Neural cell (in vitro differentiated cells): Measurements from ENCODE around the gene KDM8. TPM values are rescaled to one million over a fixed set of nuclear protein-coding genes. Genes with fewer than 3 reads are reported as not detected.

ENCODE experiments used
- H2AFZ ChIP-seq: fragments of 200-600, 300-800 bp; sonication (generic), shearing (Covaris generic); 2 replicates; pipeline ENCODE4 v1.6.0; 2014; ENCODE audit warnings: low read depth, mild to moderate bottlenecking, antibody characterized with exemption, low read length, moderate library complexity
- H3F3A ChIP-seq: fragments of 200-600 bp; shearing (Covaris generic); 2 replicates; pipeline ENCODE4 v1.6.1; 2016; ENCODE audit warnings: mild to moderate bottlenecking, moderate library complexity, mixed read lengths, antibody characterized with exemption, low read length; ENCODE audit not compliant: insufficient read depth, poor library complexity, severe bottlenecking
- H3K27ac ChIP-seq: fragments of 200-600, 300-800 bp; sonication (generic), shearing (Covaris generic); 2 replicates; pipeline ENCODE4 v1.5.1; 2014; ENCODE audit warnings: mild to moderate bottlenecking, low read length, moderate library complexity
- H3K27me3 ChIP-seq: fragments of 300-800, 200-600 bp; sonication (generic), shearing (Covaris generic); 2 replicates; pipeline ENCODE4 v1.6.0; 2014; ENCODE audit warnings: mild to moderate bottlenecking, low read depth, low read length, moderate library complexity; ENCODE audit not compliant: insufficient read depth
- H3K36me3 ChIP-seq: fragments of 300-800, 200-600 bp; sonication (generic), shearing (Covaris generic); 2 replicates; pipeline ENCODE4 v1.5.1; 2014; ENCODE audit warnings: mild to moderate bottlenecking, antibody characterized with exemption, low read length, moderate library complexity; ENCODE audit not compliant: insufficient read depth
- H3K4me2 ChIP-seq: fragments of 300-800, 200-600 bp; sonication (generic), shearing (Covaris generic); 2 replicates; pipeline ENCODE4 v1.6.0; 2014; ENCODE audit warnings: mild to moderate bottlenecking, low read length
- H3K4me3 ChIP-seq: fragments of 300-800, 200-600 bp; sonication (generic), shearing (Covaris generic); 2 replicates; pipeline ENCODE4 v1.5.1; 2014; ENCODE audit warnings: mild to moderate bottlenecking, low read length, moderate library complexity
- H3K79me2 ChIP-seq: fragments of 200-600 bp; shearing (Covaris generic); replicated peaks from 2 replicates; pipeline ENCODE4 v1.6.0; 2014; ENCODE audit warnings: mild to moderate bottlenecking, low read length, moderate library complexity; ENCODE audit not compliant: insufficient read depth
- H3K9ac ChIP-seq: fragments of 300-800, 200-600 bp; sonication (generic), shearing (Covaris generic); 2 replicates; pipeline ENCODE4 v1.6.1; 2016; ENCODE audit warnings: mild to moderate bottlenecking, low read length, mixed read lengths
- H3K9me2 ChIP-seq: fragments of 200-600 bp; shearing (Covaris generic); 2 replicates; pipeline ENCODE4 v1.6.1; 2016; ENCODE audit warnings: mild to moderate bottlenecking, low read length, mixed read lengths; ENCODE audit not compliant: insufficient read depth
- H3K9me3 ChIP-seq: fragments of 200-600, 300-800 bp; sonication (generic), shearing (Covaris generic); 2 replicates; pipeline ENCODE4 v1.6.1; 2016; ENCODE audit warnings: mild to moderate bottlenecking, mixed run types, low read length, moderate library complexity, mixed read lengths
- H4K20me1 ChIP-seq: fragments of 200-600 bp; shearing (Covaris generic); 2 replicates; pipeline ENCODE4 v1.6.1; 2016; ENCODE audit warnings: mild to moderate bottlenecking, mixed run types; ENCODE audit not compliant: insufficient read depth
- CTCF ChIP-seq: fragments of 450-650 bp; IDR thresholded peaks from 2 replicates; pipeline ENCODE4 v1.5.1; 2014; ENCODE audit warnings: antibody characterized with exemption, mild to moderate bottlenecking, moderate library complexity; ENCODE audit not compliant: poor library complexity, severe bottlenecking
- EP300 ChIP-seq: fragments of 450-650 bp; conservative IDR thresholded peaks from 2 replicates; pipeline ENCODE4 v1.6.1; 2014; ENCODE audit warnings: antibody characterized with exemption, mild to moderate bottlenecking, moderate library complexity; ENCODE audit not compliant: poor library complexity, severe bottlenecking
- EZH2 ChIP-seq: fragments of 200-600, 300-800 bp; shearing (Covaris generic), sonication (generic); IDR thresholded peaks from 2 replicates; pipeline ENCODE4 v1.6.1; 2014; ENCODE audit warnings: antibody characterized with exemption, low read length, borderline replicate concordance, mild to moderate bottlenecking; ENCODE audit not compliant: insufficient read depth, poor library complexity, severe bottlenecking
- MXI1 ChIP-seq: fragments of 450-650 bp; conservative IDR thresholded peaks from 2 replicates; pipeline ENCODE4 v1.6.1; 2014; ENCODE audit warnings: antibody characterized with exemption, mild to moderate bottlenecking; ENCODE audit not compliant: poor library complexity, severe bottlenecking
- POLR2AphosphoS5 ChIP-seq: IDR thresholded peaks from 2 replicates; pipeline ENCODE4 v1.6.1; 2012
- RAD21 ChIP-seq: fragments of 450-650 bp; conservative IDR thresholded peaks from 2 replicates; pipeline ENCODE4 v1.6.1; 2014; ENCODE audit warnings: antibody characterized with exemption, mild to moderate bottlenecking, moderate library complexity
- SMC3 ChIP-seq: fragments of 450-650 bp; conservative IDR thresholded peaks from 2 replicates; pipeline ENCODE4 v1.6.1; 2014; ENCODE audit warnings: antibody characterized with exemption, mild to moderate bottlenecking, moderate library complexity; ENCODE audit not compliant: poor library complexity
- TAF1 ChIP-seq: IDR thresholded peaks from 2 replicates; pipeline ENCODE4 v1.6.1; 2012; ENCODE audit warnings: low read depth
- polyA plus RNA-seq: library from polyadenylated mRNA; depleted of rRNA; stranded (reverse); fragments of >200 nt; gene quantifications from 2 replicates; pipeline ENCODE4 v1.2.3, GENCODE V29; 2014
- TF ChIP-seq, protein P1 (sequence below): IDR thresholded peaks from 2 replicates; pipeline ENCODE4 v1.6.1; 2012; ENCODE audit warnings: borderline replicate concordance

The KDM8 gene
- polyA plus RNA-seq, 1 donor from 2014 or later, result 4.0 TPM

GRCh38 chr16:27232901-27233625 lies 29.7 kb downstream of the KDM8 start:
- no peak overlapping the region for H2AFZ ChIP-seq
- no peak overlapping the region for H3K27ac ChIP-seq
- no peaks in the 10 kb centered on the region for H3K79me2 ChIP-seq
- H3K4me2 ChIP-seq, result no peak overlapping the region
- H3K9me3 ChIP-seq, result no peaks in the 10 kb centered on the region
- H3K9ac ChIP-seq, result no peak overlapping the region
- H3K36me3 ChIP-seq, result no peaks in the 10 kb centered on the region
- no peaks in the 10 kb centered on the region for H3F3A ChIP-seq
- TF ChIP-seq SMC3, result no peak
- no peak for TF ChIP-seq CTCF
- TF ChIP-seq RAD21, result no peak
- no peak for TF ChIP-seq TAF1
- no peak for TF ChIP-seq EP300
- TF ChIP-seq, protein P1, sequence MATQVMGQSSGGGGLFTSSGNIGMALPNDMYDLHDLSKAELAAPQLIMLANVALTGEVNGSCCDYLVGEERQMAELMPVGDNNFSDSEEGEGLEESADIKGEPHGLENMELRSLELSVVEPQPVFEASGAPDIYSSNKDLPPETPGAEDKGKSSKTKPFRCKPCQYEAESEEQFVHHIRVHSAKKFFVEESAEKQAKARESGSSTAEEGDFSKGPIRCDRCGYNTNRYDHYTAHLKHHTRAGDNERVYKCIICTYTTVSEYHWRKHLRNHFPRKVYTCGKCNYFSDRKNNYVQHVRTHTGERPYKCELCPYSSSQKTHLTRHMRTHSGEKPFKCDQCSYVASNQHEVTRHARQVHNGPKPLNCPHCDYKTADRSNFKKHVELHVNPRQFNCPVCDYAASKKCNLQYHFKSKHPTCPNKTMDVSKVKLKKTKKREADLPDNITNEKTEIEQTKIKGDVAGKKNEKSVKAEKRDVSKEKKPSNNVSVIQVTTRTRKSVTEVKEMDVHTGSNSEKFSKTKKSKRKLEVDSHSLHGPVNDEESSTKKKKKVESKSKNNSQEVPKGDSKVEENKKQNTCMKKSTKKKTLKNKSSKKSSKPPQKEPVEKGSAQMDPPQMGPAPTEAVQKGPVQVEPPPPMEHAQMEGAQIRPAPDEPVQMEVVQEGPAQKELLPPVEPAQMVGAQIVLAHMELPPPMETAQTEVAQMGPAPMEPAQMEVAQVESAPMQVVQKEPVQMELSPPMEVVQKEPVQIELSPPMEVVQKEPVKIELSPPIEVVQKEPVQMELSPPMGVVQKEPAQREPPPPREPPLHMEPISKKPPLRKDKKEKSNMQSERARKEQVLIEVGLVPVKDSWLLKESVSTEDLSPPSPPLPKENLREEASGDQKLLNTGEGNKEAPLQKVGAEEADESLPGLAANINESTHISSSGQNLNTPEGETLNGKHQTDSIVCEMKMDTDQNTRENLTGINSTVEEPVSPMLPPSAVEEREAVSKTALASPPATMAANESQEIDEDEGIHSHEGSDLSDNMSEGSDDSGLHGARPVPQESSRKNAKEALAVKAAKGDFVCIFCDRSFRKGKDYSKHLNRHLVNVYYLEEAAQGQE, result no peak
- no peak overlapping the region for H3K4me3 ChIP-seq
- no peaks in the 10 kb centered on the region for H4K20me1 ChIP-seq
- H3K9me2 ChIP-seq, result no peaks in the 10 kb centered on the region
- H3K27me3 ChIP-seq, result no peaks in the 10 kb centered on the region

DNA sequence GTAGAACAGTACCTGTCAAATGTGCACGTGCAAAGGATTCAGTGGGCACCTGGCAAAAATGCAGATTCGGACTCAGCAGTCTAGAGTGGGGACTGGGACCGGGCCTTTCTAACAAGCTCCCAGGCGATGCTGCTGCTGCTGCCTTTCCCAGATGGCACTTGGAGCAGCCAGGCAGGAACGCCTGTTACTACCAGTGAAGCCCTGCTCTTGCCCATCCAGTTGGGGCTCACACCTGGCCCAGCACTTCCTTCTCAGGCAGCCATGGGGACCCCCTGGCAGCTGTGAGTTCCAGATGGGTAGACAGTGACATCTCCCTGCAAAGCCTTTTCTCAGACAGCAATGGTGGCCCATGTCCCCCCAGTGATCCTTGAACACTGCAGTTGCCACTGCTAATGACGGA lies 30.4 kb downstream of the KDM8 start:
- no peaks in the 10 kb centered on the region for H3K36me3 ChIP-seq
- H3K27me3 ChIP-seq, result no peaks in the 10 kb centered on the region
- no peak overlapping the region for H2AFZ ChIP-seq
- no peaks in the 10 kb centered on the region for H3F3A ChIP-seq
- no peaks in the 10 kb centered on the region for H3K79me2 ChIP-seq
- no peak overlapping the region for H3K27ac ChIP-seq
- H3K9me2 ChIP-seq, result no peaks in the 10 kb centered on the region
- H4K20me1 ChIP-seq, result no peaks in the 10 kb centered on the region
- H3K4me2 ChIP-seq, result no peak overlapping the region
- TF ChIP-seq RAD21 (no peak), MXI1 (no peak), EP300 (no peak), POLR2AphosphoS5 (no peak)
- no peak overlapping the region for H3K9ac ChIP-seq
- H3K9me3 ChIP-seq, result no peaks in the 10 kb centered on the region
- no peak overlapping the region for H3K4me3 ChIP-seq

DNA sequence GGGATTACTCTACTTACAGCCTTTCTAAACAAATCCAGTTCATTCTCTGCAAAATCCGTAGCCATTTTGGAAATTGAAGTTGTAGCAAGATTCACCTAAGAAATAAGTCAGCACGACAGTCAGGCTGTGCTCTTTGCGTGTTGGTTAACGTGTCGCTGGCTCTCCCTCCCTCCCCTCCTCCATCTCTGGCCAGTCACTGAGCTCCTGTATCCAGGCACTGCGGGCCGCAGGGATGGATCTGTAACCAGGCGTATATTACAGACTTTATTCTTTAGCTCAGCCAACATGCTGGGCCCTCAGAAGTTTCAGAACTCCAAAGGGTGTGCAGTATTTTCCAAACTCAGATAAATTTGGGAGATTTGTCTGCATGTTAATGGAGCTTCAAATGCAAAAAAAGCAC lies 30.8 kb downstream of the KDM8 start:
- no peak overlapping the region for H2AFZ ChIP-seq

More for the DNA sequence above, 30.8 kb downstream of the KDM8 start:
- TF ChIP-seq MXI1, result no peak
- TF ChIP-seq EZH2, result no peak
- no peak for TF ChIP-seq RAD21
- no peak for TF ChIP-seq SMC3
- TF ChIP-seq EP300, result no peak
- TF ChIP-seq, protein P1, result no peak
- no peak for TF ChIP-seq TAF1
- no peak for TF ChIP-seq POLR2AphosphoS5
- no peak for TF ChIP-seq CTCF
- Histone ChIP-seq H3K27me3 (no peaks in the 10 kb centered on the region), H3K9ac (no peak overlapping the region), H3K27ac (no peak overlapping the region), H3K4me2 (no peak overlapping the region), H4K20me1 (no peaks in the 10 kb centered on the region), H3K9me3 (no peaks in the 10 kb centered on the region), H3F3A (no peaks in the 10 kb centered on the region), H3K79me2 (no peaks in the 10 kb centered on the region), H3K36me3 (no peaks in the 10 kb centered on the region), H3K4me3 (no peak overlapping the region), H3K9me2 (no peaks in the 10 kb centered on the region)
